GM13977 (cell line): ENCODE results near the gene OSMR.

Experiments
- DNase-seq: peaks from one replicate; pipeline ENCODE4 v3.0.0; 2012; ENCODE audit warnings: low spot score
- CTCF ChIP-seq: IDR thresholded peaks from 2 replicates; pipeline ENCODE4 v1.5.1; 2012; ENCODE audit warnings: mild to moderate bottlenecking, control low read depth; ENCODE audit not compliant: insufficient read depth; ENCODE audit errors: extremely low read depth, missing control alignments
- in situ Hi-C: fragments of 300-500 bp; cut with MboI; formaldehyde crosslinking; loops from one replicate; pipeline ENCODE4 v1.12.0; 2022; ENCODE audit warnings: low sequenced_read_pairs, low pct_unique_long_range_greater_than_20kb, mixed read lengths, inconsistent platforms; ENCODE audit not compliant: unreplicated experiment

Gene OSMR

DNA sequence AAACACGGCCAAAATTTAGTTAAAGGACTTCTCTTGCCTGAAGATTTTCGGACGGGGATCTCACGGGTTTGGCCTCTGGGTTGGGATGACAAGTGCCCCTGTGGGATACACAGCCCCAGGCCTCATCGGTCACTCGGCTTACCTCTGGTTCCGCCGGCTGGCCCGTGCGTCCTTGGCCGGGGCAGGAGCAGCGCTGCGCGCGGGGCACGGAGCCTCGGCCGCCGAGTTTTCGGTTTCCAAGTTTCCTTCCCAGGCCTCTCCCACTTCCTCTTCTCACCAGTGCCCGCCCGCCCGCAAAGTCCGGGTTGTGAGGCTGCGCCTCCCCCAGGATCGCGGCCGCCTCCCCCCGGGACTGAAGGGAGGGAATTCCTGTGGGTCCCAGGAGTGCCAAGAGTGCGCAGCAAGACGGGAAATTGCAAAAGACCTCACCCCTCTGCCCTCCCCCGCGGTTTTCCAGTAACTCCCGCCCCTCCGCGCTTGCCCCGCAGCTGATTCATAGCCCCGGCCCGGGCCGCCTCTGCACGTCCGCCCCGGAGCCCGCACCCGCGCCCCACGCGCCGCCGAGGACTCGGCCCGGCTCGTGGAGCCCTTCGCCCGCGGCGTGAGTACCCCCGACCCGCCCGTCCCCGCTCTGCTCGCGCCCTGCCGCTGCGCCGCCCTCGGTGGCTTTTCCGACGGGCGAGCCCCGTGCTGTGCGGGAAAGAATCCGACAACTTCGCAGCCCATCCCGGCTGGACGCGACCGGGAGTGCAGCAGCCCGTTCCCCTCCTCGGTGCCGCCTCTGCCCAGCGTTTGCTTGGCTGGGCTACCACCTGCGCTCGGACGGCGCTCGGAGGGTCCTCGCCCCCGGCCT is at the start of gene OSMR:
Gene OSMR (plus strand): TSS at position 487 of the 853 bp plus-strand sequence. CDS start 23,033 bp downstream, outside the sequence.
- no peak for TF ChIP-seq CTCF
- DNase-seq = peak; percentile 35
- in situ Hi-C loops = no loop called here

DNA sequence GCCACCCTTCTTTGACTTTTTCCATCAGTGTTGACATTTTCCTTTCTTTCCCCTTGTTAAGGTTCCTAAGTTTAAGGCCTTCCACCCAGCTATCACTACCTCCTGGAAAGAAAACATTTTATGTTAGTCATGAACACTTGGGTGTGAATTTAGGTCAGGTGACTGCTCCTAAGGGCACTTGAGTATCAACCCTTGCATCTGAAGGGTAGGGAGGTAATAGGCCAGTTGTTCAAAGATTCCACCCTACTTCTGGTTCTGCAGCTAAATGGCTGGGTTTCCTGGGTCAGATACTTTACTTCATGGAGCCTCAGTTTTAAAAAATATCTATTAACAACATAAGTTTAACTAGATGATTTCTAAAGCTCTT is 49.1 kb upstream of the OSMR start:
- no peak for DNase-seq
- in situ Hi-C loops = no loop called here
- no peak for TF ChIP-seq CTCF

DNA sequence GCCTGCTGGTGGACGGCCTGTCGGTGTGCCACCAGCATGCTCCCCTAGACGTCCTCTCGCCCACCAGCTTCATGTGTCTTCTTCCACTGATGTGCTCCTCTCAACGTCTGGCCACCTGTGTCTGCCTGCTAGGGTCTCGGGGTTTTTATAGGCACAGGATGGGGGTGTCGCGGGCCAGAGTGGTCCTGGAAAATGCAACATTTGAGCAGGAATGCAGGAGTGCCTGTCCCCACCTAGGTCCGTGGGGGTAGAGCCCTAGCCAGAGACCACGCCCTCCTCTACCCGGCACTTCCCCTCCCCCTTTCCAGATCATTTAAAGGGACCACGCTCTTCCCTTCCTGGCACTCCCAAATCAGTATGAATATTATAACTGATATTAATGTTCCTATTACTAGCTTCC is 48.0 kb upstream of the OSMR start:
- DNase-seq = no peak
- in situ Hi-C loops = no loop called here
- no peak for TF ChIP-seq CTCF

- in situ Hi-C loops = loop anchor here (25.0 kb wide), 1 partner anchor 362 kb away; no protein-coding TSS in a partner anchor
- no peak for DNase-seq
- no peak for TF ChIP-seq CTCF
Observed at GRCh38 chr5:38799556-38800377, 46.0 kb upstream of the OSMR start.

GRCh38 chr5:38800515-38800914 is 45.3 kb upstream of the OSMR start:
- no peak for TF ChIP-seq CTCF
- in situ Hi-C loops = loop anchor here (25.0 kb wide), 1 partner anchor 363 kb away; no protein-coding TSS in a partner anchor
- DNase-seq = no peak

DNA sequence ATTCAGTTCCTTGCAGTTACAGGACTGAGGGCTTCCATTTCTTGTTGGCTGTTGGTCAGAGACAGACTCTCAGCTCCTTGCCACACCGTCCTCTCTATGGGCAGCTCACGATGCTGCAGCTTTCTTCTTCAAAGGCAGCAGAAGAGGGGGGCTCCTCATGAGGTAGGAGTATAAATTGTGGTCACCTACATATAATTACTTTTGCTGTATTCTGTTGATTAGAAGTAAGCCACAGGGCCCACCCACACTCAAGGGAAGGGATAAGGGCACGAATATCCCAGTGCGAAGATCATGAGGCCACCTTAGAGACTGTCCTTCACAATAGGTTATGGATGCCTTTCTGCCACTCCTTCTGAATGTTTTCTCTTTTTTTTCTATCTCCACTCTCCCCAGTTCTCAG is 43.7 kb upstream of the OSMR start:
- TF ChIP-seq CTCF = no peak
- in situ Hi-C loops = loop anchor here (25.0 kb wide), 1 partner anchor 365 kb away; no protein-coding TSS in a partner anchor
- no peak for DNase-seq
